ENCODE data around the gene KNSTRN.

- TF ChIP-seq RAD21 (conservative IDR thresholded peaks at IDR 0.05 in 1 of 2, IDR thresholded peaks at IDR 0.05 in 1 of 2): no peak
- TF ChIP-seq ESRRA (IDR thresholded peaks at IDR 0.05; ENCODE audit: borderline replicate concordance, low read length): no peak
- TF ChIP-seq, protein P1, sequence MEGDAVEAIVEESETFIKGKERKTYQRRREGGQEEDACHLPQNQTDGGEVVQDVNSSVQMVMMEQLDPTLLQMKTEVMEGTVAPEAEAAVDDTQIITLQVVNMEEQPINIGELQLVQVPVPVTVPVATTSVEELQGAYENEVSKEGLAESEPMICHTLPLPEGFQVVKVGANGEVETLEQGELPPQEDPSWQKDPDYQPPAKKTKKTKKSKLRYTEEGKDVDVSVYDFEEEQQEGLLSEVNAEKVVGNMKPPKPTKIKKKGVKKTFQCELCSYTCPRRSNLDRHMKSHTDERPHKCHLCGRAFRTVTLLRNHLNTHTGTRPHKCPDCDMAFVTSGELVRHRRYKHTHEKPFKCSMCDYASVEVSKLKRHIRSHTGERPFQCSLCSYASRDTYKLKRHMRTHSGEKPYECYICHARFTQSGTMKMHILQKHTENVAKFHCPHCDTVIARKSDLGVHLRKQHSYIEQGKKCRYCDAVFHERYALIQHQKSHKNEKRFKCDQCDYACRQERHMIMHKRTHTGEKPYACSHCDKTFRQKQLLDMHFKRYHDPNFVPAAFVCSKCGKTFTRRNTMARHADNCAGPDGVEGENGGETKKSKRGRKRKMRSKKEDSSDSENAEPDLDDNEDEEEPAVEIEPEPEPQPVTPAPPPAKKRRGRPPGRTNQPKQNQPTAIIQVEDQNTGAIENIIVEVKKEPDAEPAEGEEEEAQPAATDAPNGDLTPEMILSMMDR (IDR thresholded peaks at IDR 0.05): no peak
- TF ChIP-seq POLR2AphosphoS2 (conservative IDR thresholded peaks at IDR 0.05; ENCODE audit: low read length): no peak
- TF ChIP-seq EP300 (IDR thresholded peaks at IDR 0.05): no peak
- no peak for TF ChIP-seq CHD2 (IDR thresholded peaks at IDR 0.05; ENCODE audit: low read length, partially characterized antibody)
- TF ChIP-seq TFCP2L1 (CRISPR knock-in tag; IDR thresholded peaks at IDR 0.05): no peak
- TF ChIP-seq, protein P2, sequence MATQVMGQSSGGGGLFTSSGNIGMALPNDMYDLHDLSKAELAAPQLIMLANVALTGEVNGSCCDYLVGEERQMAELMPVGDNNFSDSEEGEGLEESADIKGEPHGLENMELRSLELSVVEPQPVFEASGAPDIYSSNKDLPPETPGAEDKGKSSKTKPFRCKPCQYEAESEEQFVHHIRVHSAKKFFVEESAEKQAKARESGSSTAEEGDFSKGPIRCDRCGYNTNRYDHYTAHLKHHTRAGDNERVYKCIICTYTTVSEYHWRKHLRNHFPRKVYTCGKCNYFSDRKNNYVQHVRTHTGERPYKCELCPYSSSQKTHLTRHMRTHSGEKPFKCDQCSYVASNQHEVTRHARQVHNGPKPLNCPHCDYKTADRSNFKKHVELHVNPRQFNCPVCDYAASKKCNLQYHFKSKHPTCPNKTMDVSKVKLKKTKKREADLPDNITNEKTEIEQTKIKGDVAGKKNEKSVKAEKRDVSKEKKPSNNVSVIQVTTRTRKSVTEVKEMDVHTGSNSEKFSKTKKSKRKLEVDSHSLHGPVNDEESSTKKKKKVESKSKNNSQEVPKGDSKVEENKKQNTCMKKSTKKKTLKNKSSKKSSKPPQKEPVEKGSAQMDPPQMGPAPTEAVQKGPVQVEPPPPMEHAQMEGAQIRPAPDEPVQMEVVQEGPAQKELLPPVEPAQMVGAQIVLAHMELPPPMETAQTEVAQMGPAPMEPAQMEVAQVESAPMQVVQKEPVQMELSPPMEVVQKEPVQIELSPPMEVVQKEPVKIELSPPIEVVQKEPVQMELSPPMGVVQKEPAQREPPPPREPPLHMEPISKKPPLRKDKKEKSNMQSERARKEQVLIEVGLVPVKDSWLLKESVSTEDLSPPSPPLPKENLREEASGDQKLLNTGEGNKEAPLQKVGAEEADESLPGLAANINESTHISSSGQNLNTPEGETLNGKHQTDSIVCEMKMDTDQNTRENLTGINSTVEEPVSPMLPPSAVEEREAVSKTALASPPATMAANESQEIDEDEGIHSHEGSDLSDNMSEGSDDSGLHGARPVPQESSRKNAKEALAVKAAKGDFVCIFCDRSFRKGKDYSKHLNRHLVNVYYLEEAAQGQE (IDR thresholded peaks at IDR 0.05): no peak
- TF ChIP-seq USF2 (IDR thresholded peaks at IDR 0.05): no peak
- TF ChIP-seq NR3C1 (IDR thresholded peaks at IDR 0.05): no peak
Observed at GRCh38 chr15:40354408-40355171, 27.9 kb upstream of the KNSTRN start.

Measured in A549 (cell line).